Measurements from ENCODE around the gene ANKFN1. TPM values are rescaled to one million over a fixed set of nuclear protein-coding genes. Genes with fewer than 3 reads are reported as not detected.

Gene ANKFN1
- polyA plus RNA-seq, 3 donors: not detected

- H3K9ac ChIP-seq (ENCODE audit: insufficient read depth, low read length, poor library complexity, severe bottlenecking): no peak overlapping the region
- no peaks in the 10 kb centered on the region for H4K20me1 ChIP-seq (ENCODE audit: insufficient read depth, low read length)
- no peaks in the 10 kb centered on the region for H3K9me3 ChIP-seq (replicated peaks in 1 of 2; ENCODE audit: control insufficient read depth in 1 of 2, insufficient read depth in 1 of 2, low read length in 2 of 2)
- TF ChIP-seq CTCF (IDR thresholded peaks at IDR 0.05): no peak
- Mint-ChIP-seq H3K9me3 (no peaks in the 10 kb centered on the region), H3K27ac (no peak overlapping the region), H3K4me1 (no peaks in the 10 kb centered on the region), H3K36me3 (no peaks in the 10 kb centered on the region), H3K27me3 (ENCODE audit: low read depth in 3 of 3) (peaks cover 0 to 1% (median 0%) of the 10 kb centered on the region in 3 donors), H3K4me3 (no peak overlapping the region)
- intact Hi-C loops (cut with micrococcal nuclease): no loop called here
- WGBS (ENCODE audit: insufficient coverage): 89% methylated on average over 1 of the region's 1 CpG
- no peak overlapping the region for H3K27ac ChIP-seq (ENCODE audit: low read depth in 1 of 2, low read length in 2 of 2)
- H3K4me3 ChIP-seq (replicated peaks in 1 of 3; ENCODE audit: low read depth in 2 of 3, low read length in 3 of 3): no peak overlapping the region
- no peaks in the 10 kb centered on the region for H3K4me1 ChIP-seq (ENCODE audit: control insufficient read depth in 1 of 2, insufficient read depth in 2 of 2, low read length in 2 of 2)
- H2AFZ ChIP-seq (ENCODE audit: insufficient read depth, low read depth, low read length, poor library complexity, severe bottlenecking): no peak overlapping the region
- H3K36me3 ChIP-seq (replicated peaks in 1 of 2; ENCODE audit: control insufficient read depth in 1 of 2, insufficient read depth in 2 of 2, low read length in 2 of 2): no peaks in the 10 kb centered on the region
- H3K27me3 ChIP-seq (ENCODE audit: control insufficient read depth in 2 of 2, insufficient read depth in 2 of 2, low read length in 2 of 2): no peaks in the 10 kb centered on the region
- H3K79me2 ChIP-seq (ENCODE audit: insufficient read depth, low read length): no peaks in the 10 kb centered on the region
- H3K4me2 ChIP-seq (replicated peaks; ENCODE audit: extremely low read depth, low read length, poor library complexity, severe bottlenecking): no peak overlapping the region
- DNase-seq: no peak
Observed at GRCh38 chr17:56130631-56131030, 22.6 kb upstream of the ANKFN1 start.

GRCh38 chr17:56131431-56131830 lies 21.8 kb upstream of the ANKFN1 start:
- no peak overlapping the region for H3K4me3 Mint-ChIP-seq
- no peaks in the 10 kb centered on the region for H3K36me3 ChIP-seq (replicated peaks in 1 of 2; ENCODE audit: control insufficient read depth in 1 of 2, insufficient read depth in 2 of 2, low read length in 2 of 2)
- H3K9ac ChIP-seq (ENCODE audit: insufficient read depth, low read length, poor library complexity, severe bottlenecking): no peak overlapping the region
- intact Hi-C loops (cut with micrococcal nuclease): no loop called here
- H3K4me1 ChIP-seq (ENCODE audit: control insufficient read depth in 1 of 2, insufficient read depth in 2 of 2, low read length in 2 of 2): no peaks in the 10 kb centered on the region
- H3K79me2 ChIP-seq (ENCODE audit: insufficient read depth, low read length): no peaks in the 10 kb centered on the region
- no peaks in the 10 kb centered on the region for H3K4me1 Mint-ChIP-seq
- no peaks in the 10 kb centered on the region for H3K27me3 Mint-ChIP-seq (ENCODE audit: low read depth in 3 of 3)
- TF ChIP-seq CTCF (IDR thresholded peaks at IDR 0.05): no peak
- no peak overlapping the region for H2AFZ ChIP-seq (ENCODE audit: insufficient read depth, low read depth, low read length, poor library complexity, severe bottlenecking)
- H3K27me3 ChIP-seq (ENCODE audit: control insufficient read depth in 2 of 2, insufficient read depth in 2 of 2, low read length in 2 of 2): no peaks in the 10 kb centered on the region
- H3K4me3 ChIP-seq (replicated peaks in 1 of 3; ENCODE audit: low read depth in 2 of 3, low read length in 3 of 3): no peak overlapping the region
- H3K9me3 Mint-ChIP-seq: no peaks in the 10 kb centered on the region
- no CpG with 5 or more reads among the region's 3 CpGs for WGBS (ENCODE audit: insufficient coverage)
- no peak for DNase-seq
- no peak overlapping the region for H3K4me2 ChIP-seq (replicated peaks; ENCODE audit: extremely low read depth, low read length, poor library complexity, severe bottlenecking)
- H3K27ac Mint-ChIP-seq: no peak overlapping the region
- no peaks in the 10 kb centered on the region for H3K9me3 ChIP-seq (replicated peaks in 1 of 2; ENCODE audit: control insufficient read depth in 1 of 2, insufficient read depth in 1 of 2, low read length in 2 of 2)
- no peak overlapping the region for H3K27ac ChIP-seq (ENCODE audit: low read depth in 1 of 2, low read length in 2 of 2)
- no peaks in the 10 kb centered on the region for H4K20me1 ChIP-seq (ENCODE audit: insufficient read depth, low read length)
- H3K36me3 Mint-ChIP-seq: no peaks in the 10 kb centered on the region
